GM18505 (cell line): ENCODE measurements around the gene TMEM82.

ENCODE experiments used
- ATAC-seq: cut with Tn5 transposase; IDR thresholded peaks from one replicate; pipeline ENCODE4 v1.9.1; 2021; ENCODE audit not compliant: unreplicated experiment
- POLR2A ChIP-seq: IDR thresholded peaks from 4 replicates; pipeline ENCODE4 v1.6.1; 2011; ENCODE audit warnings: borderline replicate concordance; ENCODE audit not compliant: insufficient read depth, insufficient read length; ENCODE audit errors: extremely low read depth

TMEM82 gene

DNA sequence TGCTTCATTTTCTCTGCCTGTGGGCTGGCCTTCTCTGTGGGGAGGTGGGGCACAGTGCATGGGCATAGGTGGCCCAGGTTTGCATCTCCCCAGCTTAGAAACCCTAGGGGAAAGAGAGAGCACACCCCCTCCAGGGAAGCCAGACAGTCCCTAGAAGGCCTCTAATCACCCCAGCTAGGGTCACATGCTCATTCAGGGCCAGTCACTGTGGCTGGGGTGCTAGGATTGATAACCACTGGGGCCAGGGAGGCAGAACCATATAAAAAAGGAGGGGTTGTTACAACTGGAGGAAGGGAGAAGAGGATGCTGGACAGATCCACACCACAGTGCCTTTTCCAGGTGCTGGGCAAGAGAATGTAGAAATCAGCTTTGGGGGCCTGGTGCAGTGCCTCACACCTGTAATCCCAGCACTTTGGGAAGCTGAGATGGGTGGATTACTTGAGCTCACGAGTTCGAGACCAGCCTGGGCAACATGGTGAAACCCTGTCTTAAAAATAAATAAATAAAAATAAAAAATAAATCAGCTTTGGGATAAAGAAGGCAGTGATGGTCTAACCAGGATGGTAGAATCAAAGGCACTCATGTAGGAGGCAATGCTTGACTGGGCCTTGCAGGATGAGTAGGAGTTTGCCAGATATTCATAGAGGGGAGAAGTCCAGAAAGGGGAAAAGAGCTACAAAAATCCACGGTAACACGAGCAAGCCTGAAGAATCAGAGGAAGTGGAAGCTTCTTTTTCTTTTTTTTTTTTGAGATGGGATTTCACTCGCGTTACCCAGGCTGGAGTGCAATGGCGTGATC is 35.8 kb downstream of the TMEM82 start:
- no peak for TF ChIP-seq POLR2A
- ATAC-seq, result no peak

GRCh38 chr1:15785683-15786082 is 43.4 kb downstream of the TMEM82 start:
- TF ChIP-seq POLR2A, result no peak
- no peak for ATAC-seq

DNA sequence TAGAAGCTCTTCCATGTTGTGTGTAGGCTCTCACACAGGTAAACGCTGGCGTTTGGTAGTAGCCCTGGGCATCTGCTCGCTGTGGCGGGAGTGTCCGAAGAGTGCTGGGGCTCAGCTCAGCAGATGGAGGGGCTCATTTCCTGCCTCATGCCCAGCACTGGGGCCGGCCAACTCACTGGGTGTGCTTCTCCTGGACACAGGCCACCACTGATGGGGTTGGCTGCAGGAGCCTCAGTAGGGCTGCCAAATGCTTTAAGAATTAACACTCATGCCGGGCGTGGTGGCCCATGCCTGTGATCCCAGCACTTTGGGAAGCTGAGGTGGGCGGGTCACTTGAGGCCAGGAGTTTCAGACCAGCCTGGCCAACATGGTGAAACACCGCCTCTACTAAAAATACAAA is 44.3 kb downstream of the TMEM82 start:
- no peak for ATAC-seq
- no peak for TF ChIP-seq POLR2A

DNA sequence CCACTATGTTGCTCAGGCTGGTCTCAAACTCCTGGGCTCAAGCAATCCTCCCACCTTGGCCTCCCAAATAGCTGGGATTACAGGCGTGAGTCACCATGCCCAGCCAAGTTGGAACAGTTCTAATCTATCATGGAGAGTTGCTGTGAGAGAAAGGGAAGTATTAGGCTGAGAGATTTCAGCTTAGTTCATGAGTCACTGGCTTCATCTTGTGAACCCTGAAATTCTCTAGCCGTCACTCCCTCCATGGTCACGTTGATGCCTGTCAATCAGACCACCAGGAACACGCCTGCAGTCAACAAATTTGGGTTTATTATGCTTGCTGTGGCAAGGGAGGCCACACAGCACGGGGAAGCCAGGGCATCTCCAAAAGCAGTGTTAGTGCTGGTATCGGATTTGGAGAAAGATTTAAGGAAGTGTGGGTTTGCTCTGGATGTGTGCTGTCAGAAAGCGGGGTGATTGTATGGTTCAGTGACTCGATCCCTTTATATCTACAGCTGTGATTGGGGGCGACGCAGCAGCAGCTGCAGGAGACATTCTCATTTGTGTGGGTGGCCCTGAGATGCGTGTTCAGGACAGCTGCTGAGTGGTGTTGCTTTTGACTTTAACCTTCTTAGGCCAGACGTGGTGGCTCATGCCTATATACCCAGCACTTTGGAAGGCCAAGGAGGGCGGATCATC is 46.5 kb downstream of the TMEM82 start:
- ATAC-seq, result no peak
- no peak for TF ChIP-seq POLR2A

DNA sequence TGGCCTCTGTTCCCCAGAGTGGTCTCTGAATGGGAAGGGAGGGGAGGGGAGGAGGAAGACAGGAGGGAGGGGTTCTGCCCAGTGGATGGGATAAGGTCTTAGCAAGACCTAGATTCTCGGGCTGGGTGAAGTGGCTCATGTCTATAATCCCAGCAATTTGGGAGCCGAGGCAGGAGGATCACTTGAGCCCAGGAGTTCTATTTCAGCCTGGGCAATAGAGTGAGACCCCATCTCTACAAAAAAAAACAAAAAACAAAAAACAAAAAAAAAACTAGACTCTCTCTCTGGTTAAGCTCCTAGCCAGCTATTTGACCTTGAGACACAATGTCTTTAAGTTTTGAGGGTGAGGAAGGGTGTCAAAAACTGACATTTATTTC is 53.8 kb downstream of the TMEM82 start:
- no peak for ATAC-seq

More for the DNA sequence above, 53.8 kb downstream of the TMEM82 start:
- TF ChIP-seq POLR2A, result no peak
